Activated gamma-delta T cell treated with Interleukin-2 at 50 U/mL for 16 hours (primary cell): ENCODE measurements around the gene KAT14.
"Not testable (repeated sequence)": the region's sequence is repeated elsewhere in the genome, so short reads cannot be mapped to it uniquely, and the experiment has no call there.

Source experiments
- DNase-seq: peaks from one replicate; pipeline ENCODE4 v3.0.0-alpha.2; 2020

Gene KAT14, protein sequence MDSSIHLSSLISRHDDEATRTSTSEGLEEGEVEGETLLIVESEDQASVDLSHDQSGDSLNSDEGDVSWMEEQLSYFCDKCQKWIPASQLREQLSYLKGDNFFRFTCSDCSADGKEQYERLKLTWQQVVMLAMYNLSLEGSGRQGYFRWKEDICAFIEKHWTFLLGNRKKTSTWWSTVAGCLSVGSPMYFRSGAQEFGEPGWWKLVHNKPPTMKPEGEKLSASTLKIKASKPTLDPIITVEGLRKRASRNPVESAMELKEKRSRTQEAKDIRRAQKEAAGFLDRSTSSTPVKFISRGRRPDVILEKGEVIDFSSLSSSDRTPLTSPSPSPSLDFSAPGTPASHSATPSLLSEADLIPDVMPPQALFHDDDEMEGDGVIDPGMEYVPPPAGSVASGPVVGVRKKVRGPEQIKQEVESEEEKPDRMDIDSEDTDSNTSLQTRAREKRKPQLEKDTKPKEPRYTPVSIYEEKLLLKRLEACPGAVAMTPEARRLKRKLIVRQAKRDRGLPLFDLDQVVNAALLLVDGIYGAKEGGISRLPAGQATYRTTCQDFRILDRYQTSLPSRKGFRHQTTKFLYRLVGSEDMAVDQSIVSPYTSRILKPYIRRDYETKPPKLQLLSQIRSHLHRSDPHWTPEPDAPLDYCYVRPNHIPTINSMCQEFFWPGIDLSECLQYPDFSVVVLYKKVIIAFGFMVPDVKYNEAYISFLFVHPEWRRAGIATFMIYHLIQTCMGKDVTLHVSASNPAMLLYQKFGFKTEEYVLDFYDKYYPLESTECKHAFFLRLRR

DNA sequence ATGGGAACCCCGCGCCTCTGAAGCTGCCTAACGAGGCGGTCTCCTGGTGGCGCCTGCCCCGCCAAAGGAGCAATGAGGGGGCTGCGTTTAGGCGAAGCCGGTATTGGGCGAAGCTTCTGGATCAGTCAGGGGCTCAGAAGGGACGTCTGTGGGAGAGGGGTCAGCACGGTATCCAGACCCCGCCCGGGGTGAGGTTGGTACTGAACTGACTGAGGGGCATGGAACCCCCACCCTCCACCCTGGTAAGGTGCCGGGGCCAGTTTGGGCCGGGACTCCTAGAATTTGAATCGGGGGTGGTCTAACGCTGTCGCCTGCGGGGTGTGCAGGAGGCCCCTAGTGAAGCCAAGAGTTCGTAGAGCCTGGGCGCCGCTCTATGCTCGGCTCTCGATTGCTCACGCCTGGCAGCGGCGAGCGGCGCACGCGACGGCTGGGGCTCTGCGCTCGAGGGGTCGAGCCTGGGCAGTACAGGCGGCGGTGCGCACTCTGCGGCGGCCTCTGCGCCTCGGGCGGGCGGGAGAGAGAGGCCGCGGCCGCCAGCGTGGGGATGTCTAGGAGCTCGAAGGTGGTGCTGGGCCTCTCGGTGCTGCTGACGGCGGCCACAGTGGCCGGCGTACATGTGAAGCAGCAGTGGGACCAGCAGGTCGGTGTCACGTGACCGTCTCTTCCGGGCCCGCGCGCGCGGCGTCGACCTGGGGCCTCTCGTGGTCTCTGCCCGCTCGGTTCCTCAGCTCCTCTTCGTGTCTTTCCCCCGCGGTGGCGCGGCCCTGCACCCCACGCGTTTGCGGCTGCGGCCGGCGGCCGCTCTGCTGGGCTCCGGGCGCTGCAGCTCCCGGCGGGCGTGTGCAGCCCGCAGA, at the start of gene KAT14, which contains the start of gene PET117:
KAT14 (plus strand) TSS at position 452 of the 854 bp plus-strand sequence. CDS start 4,798 bp downstream, outside the sequence.
PET117 (plus strand) TSS at position 452 of the 854 bp plus-strand sequence; CDS start at position 545, 93 bp downstream.
- DNase-seq: peak; percentile 89

DNA sequence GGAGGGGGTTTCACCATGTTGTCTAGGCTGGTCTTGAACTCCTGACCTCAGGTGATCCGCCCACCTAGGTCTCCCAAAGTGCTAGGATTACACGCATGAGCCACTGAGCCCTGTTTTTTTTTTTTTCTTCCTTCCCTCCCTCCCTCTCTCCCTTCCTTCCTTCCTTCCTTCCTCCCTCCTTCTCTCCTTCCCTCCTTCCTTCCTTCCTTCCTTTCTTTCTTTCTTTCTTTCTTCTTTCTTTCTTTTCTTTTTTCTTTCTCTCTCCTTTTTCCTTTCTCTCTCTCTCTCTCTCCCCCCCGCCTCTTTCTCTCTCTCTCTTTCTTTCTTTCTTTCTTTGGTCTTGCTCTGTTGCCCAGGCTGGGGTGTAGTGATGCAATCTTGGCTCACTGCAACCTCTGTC, 49.4 kb upstream of the KAT14 start:
- DNase-seq: not testable (repeated sequence)

DNA sequence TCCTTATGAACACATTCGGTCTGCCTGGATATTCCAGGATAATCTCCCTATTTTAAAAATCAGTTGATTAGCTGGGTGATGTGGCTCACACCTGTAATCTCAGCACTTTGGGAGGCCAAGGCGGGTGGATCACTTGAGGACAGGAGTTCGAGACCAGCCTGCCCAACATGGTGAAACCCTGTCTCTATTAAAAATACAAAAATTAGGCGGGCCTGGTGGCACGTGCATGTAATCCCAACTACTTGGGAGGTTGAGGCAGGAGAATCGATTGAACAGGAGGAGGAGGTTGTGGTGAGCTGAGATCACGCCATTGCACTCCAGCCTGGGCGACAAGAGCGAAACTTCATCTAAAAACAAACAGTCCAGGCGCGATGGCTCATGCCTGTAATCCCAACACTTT, 48.8 kb upstream of the KAT14 start:
- not testable (repeated sequence) for DNase-seq

DNA sequence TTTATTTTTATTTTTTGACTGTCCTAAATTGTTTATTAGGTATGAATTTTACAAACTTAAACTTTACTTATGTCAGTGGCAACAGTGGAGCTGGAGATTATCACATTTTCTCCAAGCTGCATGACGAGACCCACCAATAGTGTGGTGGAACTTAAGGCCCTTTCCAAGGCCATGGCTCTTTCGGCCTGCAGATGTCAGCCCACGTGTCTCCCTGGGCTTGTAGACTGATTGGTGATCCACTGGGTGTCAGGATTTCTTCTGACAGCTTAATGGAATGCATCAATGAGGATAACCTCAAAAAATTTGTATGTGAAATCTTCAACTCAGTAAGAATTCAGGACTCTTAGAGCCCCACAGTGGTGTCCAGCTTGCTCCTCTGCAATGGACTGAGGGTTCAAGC, 47.6 kb upstream of the KAT14 start:
- no peak for DNase-seq

DNA sequence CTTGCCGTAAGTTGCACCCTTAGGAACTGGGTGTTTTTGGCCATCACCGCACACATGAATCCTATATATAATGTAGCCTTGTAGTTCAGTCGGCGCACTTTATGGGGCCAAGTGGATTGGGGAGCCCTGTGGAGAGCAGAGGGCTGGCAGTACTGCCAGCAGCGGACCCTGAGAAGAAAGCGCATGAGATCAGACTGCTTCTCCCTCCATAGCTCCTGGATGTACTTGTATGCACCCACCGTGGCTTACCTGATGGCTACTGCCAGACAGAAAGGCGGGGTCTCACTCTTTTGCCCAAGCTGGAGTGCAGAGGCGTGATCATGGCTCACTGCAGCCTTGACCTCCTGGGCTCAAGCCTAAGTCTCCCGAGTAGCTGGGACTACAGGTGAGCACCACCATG, 47.2 kb upstream of the KAT14 start:
- no peak for DNase-seq

DNA sequence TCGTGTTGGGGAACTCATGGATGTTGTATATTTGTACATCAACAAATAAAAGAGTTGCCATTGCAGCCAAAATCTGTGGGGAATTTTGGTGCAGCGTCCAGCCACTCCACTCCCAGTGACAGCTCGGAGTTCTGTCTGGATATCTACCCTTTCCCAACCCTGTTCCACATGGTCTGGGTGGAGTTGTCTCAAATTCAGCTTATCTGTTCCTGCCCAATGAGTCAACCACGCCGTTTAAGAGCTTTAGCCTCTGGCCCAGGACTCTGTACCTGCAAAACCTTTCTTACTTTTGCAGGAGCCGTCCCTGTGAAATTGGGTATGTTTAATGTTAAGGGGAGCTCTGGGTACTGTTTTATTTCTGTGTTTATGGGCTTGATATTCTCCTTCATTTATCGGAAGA, 46.0 kb upstream of the KAT14 start:
- DNase-seq: no peak

DNA sequence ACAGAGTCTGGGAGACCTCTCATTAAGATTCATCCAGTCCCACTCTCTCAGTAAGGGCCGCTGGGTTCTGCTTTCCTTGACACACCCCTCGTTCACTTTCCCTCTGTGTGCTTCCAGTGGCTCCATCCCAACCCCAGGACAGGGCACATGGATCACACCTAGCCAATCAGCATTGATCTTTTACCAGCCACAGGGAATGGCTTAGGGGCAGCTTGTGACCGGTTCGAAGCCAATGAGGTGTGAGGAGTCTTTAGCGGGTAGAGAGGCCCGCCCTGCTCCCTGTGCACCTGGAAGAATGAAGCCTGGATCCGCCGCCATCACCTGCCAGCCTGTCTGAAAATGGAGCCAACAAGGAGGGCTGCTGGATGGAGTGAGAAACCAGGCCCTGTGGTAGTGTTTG, 44.8 kb upstream of the KAT14 start:
- DNase-seq: no peak

DNA sequence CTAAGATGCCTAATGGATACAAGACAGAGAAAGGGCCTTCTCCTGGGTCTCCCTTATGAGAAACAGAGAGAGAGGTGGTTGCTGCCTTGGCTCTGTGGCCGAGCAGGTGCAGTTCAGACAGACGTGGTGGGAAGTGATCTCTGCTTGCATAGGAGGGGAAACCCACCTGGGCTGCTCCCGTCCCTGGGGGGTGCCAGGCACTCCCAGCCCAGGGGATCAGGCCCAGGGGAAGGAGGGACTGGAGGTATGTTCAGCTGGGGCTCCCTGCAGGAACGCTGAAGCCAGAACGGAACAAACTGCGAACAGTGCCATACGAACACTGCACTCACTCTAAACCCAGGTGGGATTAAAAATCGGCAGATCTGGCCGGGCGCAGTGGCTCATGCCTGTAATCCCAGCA, 44.3 kb upstream of the KAT14 start:
- no peak for DNase-seq

DNA sequence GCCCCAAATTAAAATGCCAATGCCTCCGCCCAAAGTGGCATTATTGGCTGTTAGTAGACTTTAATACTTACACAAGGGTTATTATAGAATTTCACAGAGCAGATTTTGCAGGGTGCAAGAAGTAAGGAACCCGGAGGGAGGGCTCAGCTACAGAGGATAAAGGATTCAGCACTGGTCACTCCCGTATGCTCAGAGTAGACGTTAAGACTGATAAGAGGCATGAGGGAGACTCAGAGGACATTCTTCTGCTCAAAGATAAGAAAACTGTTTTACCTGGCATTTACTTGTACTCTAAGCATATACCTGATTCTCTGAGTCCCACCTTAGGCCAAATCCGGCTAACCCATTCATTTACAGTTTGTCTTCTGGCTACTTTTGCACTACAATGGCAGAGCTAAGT, 43.5 kb upstream of the KAT14 start:
- no peak for DNase-seq

DNA sequence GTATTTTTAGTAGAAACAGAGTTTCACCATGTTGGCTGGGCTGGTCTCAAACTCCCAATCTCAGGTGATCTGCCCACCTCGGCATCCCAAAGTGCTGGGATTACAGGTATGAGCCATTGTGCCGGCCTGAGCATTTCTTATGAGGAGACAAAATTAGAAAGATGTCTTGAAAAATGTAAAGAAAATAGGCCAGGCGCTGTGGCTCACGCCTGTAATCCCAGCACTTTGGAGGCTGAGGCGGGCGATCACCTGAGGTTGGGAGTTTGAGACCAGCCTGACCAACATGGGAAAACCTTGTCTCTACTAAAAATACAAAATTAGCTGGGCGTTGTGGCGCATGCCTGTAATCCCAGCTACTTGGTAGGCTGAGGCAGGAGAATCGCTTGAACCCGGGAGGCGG, 37.1 kb upstream of the KAT14 start:
- DNase-seq: not testable (repeated sequence)

DNA sequence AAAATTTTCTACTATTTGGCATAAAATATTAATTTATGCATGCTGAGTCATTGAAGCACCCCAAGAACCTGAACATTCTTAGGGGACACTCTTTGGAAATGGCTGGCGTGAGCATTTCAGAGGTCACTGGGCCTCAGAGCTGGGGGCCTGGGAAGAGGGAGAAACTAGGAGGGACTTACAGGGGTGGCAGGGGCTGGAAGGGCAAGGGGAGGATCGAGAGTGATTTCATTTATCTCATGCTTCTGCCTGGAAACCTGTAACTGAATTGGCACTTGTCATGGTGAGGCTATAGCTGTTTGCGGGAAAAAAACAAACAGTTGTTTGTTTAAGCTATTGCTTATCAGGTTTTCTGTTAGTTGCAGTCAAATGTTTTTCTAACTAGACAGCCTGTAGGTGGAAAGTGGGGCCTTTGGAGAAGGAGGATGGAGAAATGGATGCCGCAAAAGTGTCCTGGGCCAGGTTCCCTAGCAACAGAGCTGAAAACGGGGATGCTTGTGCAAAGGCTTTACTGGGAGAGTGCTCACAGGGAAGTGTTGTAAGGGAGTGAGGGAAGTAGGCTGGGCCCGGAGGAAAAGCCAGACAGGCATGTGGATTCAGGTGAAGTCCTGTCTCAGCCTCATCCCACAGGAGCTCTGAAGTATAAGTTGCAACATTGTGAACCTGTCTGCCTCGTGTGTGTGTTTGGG, 36.4 kb upstream of the KAT14 start:
- DNase-seq: no peak

DNA sequence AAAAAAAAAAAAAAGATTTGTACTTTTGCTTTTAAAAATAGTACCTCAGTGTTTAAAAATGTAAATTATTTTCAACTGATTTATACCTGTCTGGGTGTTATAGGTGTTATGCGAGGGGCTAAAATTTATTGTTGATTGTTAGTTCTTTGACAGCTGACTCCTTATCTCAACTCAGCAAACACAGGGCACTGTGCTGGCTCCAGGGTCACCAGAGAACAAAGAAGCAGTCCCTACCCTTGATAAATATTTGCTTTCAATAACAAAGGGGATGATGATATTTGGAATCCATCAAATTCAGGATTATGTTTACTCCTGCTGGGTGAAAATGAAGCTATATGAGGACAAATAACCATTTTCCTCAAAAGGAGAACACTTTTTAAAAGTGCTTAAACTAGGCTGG, 34.2 kb upstream of the KAT14 start:
- DNase-seq: no peak

DNA sequence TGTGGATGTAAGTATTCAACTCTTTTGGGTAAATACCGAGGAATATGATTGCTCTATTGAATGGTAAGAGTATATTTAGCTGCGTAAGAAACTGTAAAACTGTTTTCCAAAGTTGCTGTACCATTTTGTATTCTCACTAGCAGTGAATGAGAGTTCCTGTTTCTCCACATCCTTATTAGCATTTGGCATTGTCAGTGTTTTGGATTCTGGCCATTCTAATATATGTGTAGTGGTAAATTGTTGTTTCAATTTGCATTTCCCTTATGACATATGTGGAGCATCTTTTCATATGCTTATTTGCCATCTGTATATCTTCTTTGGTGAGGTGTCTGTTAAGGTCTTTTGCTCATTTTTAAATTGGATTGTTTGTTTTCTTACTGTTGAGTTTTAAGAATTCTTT, 29.3 kb upstream of the KAT14 start:
- DNase-seq: no peak

DNA sequence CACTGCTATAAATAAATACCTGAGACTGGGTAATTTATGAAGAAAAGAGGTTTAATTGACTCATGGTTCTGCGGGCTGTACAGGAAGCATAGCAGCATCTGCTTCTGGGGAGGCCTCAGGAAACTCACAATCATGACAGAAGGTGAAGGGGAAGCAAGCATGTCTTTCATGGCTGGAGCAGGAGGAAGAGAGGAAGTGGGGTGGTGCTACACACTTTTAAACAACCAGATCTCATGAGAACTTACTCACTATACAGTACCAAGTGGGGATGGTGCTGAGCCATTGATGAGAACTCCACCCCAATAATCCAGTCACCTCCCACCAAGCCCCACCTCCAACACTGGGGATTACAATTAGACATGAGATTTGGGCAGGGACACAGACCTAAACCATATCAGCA, 9.1 kb upstream of the KAT14 start:
- not testable (repeated sequence) for DNase-seq

DNA sequence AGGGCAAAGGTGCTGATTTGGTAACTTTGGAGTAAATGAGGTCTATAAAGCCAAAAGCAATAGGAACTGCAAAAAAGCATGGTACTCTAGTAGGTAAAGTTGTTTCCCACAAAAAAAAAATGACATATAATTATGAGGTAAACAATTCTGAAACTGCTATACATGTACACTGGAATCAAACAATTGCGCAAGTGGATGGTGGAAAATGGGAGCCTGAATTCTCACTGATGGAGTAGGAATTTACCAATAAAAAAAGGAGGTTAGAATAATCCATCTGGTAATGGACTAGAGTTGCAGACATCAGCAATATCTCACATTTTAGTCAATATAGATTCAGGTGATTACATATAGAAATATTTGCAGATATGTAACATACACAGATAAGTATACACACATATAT, 5.0 kb upstream of the KAT14 start:
- no peak for DNase-seq

DNA sequence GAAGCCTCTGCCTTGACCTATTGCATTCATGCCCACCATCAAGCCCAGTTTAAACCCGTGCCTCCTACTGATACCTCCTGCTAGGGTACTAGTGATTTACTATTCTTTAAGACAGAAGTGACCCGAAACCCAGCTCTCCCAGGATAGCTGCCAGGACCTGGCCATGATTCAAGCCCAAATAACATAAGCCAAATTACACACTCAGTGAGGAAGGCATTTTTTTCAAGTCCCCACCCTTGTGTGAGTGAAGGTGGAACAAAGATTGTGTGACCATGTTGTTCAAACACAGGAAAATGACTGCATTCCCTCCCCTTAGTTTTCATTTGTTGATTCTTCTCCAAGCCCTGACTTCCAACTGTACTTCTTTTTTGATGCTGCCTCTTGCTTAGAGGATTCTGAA, 3.7 kb upstream of the KAT14 start:
- no peak for DNase-seq

DNA sequence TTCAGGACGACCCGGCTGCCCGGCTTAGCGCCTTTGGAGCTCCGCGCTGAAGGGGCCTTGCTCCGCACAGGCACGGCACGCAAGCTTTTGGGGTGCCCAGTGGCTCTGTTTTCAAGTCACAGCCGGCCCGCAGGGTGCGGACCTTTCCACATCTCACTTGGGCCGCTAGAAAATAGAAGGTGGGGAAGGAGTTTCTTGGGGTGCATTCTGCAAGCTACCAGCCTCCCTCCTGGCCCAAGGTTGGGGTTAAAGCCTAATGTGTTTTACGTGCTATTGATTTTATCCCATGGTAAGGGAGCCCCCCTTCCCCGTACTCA, 561 bp downstream of the KAT14 start:
- no peak for DNase-seq

DNA sequence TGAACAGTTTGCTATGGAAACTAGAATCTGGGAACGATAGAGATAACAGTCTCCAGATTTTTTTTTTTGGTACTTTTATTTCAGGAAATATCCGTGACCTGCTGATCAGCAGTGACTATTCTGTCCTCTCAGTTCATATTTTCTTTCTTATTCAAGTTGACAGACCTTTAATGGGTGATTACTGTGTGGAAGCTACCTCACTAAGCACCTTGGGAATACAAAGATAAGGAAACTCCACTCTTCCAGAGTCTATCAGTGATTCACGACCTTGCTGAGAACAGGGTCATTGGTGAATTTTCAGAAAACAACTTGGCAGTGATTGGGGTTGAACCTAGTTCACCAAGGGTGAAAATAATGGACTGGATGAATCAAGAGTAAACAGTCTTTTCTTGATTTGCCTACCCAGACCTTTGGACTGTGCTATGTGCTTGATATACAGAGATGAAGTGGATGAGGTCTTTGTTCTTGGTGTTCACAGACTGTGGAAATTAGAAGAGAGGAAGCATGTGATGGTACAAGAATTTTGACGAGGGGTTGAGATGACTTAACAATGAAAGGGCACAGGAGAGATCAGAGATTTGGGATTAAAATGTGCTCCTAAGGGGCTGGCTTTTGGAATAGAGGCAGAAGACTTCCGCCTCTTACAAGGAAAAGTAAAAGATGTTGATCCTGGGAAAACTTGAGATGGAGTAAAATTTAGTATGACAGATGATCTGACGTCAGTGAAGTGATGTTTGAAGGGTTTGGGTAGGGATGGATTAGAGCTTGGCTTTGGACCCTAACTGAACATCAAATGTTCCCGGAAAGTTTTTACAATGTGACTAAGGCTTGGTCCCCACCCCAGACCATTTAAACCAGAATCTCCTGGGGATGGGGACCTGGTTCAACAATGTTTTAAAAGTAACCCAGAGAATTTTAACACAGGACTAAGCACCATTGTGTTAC, 1.2 kb downstream of the KAT14 start:
- no peak for DNase-seq

DNA sequence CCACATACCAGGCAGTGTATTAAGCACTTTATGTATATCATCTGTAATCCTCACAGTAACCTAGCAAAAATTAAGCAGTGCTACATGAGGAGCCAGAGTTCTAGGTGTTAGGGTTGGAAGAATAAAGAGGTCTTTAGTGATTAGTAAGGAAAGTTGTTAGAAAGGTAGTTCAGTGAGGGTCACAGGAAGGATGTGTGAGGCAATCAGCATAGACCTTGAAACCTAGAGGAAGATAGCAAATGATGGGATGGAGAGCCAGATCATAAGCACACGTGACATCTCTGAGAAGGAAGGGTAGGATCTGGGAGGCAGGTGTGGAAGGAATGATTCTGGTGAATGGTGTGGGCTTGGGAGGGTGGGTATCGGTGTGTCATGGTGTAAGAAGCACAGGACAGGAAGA, 2.2 kb downstream of the KAT14 start:
- no peak for DNase-seq

DNA sequence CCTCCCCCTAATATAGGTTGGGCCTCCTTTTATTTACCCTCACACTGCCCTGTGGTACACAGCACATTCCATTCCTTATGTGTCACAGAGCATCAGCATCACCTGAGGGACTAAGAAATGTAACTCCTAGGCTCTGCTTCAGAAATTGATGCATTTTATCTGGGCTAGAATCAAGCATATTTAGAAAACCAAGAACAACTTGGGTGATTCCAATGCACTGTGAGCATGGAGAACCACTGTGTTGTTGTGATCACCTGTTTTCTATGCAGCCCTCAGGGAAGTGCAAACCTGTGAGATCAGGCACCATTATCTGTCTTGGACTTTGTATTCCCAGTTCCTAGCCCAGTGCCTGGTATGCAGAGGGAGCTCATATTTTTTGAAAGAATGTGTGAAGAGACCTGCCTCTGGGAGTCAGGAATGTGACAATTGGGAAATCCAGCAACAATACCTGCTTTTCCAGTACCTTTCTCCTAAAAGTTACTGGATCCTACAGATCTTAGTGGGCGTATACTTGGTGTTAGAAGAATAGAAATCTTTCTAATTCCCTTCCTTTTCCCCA, 7.0 kb downstream of the KAT14 start:
- DNase-seq: no peak

DNA sequence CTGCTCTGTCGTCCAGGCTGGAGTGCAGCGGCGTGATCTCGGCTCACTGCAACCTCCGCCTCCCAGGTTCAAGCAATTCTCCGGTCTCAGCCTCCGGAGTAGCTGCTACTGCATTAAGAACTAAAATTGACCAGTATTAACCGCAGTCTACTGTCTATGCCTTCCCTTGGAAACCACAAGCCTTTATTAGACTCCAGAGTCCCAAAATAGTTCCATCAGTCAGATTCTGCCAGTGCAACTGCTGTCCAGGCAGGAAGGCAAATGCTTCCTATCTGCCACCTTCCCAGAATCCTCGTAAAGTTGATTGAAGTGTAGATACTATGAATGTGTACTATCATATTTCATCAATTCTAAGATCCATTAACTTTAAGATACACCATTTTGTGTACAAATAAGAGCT, 16.7 kb downstream of the KAT14 start:
- no peak for DNase-seq
